HG03432 (cell line): ENCODE data around the gene KLHL41.
A peak's percentile ranks its signal among the peaks of the same experiment; 100 is the strongest.
"Not testable (repeated sequence)": the region's sequence is repeated elsewhere in the genome, so short reads cannot be mapped to it uniquely, and the experiment has no call there.

Source experiments
- ATAC-seq: cut with Tn5 transposase; IDR thresholded peaks from one replicate; pipeline ENCODE4 v1.9.1; 2021; ENCODE audit warnings: mild to moderate bottlenecking, moderate library complexity; ENCODE audit not compliant: unreplicated experiment

The KLHL41 gene

GRCh38 chr2:169572189-169572588 lies 62.7 kb downstream of the KLHL41 start:
- ATAC-seq: no peak

GRCh38 chr2:169572821-169573159 lies 63.3 kb downstream of the KLHL41 start:
- ATAC-seq: no peak

- peak; percentile 98 for ATAC-seq
These were observed 63.9 kb downstream of the KLHL41 start, which contains the start of gene FASTKD1 for GRCh38 chr2:169573160-169573973. Gene FASTKD1 (minus strand): TSS chr2:169573865. CDS start chr2:169572029, 1,836 bp downstream.

DNA sequence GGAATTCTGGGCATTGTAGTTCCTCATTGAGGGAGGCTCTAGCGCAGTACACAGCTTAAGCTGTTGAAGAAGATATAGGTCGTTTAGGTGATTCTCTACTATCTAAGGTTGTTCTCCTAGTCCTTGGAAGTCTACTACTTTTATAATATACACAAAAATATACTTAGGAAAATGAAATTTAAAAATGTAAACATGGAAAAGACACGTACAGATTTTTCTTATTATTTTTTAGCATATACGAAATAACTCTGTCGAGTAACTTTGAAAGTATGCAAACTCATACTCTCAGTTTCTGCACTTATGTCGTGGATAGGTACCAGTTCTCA lies 64.4 kb downstream of the KLHL41 start:
- no peak for ATAC-seq

GRCh38 chr2:169574539-169574938 lies 65.0 kb downstream of the KLHL41 start:
- ATAC-seq: not testable (repeated sequence)

DNA sequence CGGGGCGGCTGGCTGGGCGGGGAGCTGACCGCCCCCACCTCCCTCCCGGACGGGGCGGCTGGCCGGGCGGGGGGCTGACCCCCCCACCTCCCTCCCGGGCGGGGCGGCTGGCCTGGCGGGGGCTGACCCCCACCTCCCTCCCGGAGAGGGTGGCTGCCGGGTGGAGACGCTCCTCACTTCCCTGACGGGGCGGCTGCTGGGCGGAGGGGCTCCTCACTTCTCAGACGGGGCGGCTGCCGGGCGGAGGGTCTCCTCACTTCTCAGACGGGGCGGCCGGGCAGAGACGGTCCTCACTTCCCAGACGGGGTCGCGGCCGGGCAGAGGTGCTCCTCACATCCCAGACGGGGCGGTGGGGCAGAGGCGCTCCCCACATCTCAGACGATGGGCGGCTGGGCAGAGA lies 65.8 kb downstream of the KLHL41 start:
- not testable (repeated sequence) for ATAC-seq
